A549 (cell line): ENCODE results near the gene COL5A1. TPM values are rescaled to one million over a fixed set of nuclear protein-coding genes. Genes with fewer than 3 reads are reported as not detected.

ENCODE experiments used
- ATAC-seq, 2 experiments: fragments of 200-7000 bp in 1 of 2; fragments of >200 bp in 1 of 2; cut with Nextera tagmentation in 1 of 2; cut with Tn5 transposase in 1 of 2; 3 replicates each; pipeline versions ENCODE4 v1.8.0 to v1.9.1; 2018 to 2020; ENCODE audit warnings: mild to moderate bottlenecking in 1 of 2, moderate library complexity in 1 of 2
- CTCF ChIA-PET: fragments of 300-600 bp; sonication (Branson Sonifier 250); formaldehyde crosslinking; extraction: SDS; loops from one replicate; lab custom pipeline; 2021; ENCODE audit warnings: antibody characterized with exemption, inconsistent platforms; lab: Yijun Ruan, JAX
- POLR2A ChIA-PET: fragments of 350-600 bp; formaldehyde crosslinking; extraction: SDS; loops from one replicate; lab custom pipeline; 2021; ENCODE audit warnings: antibody characterized with exemption, inconsistent platforms; lab: Yijun Ruan, JAX
- DNase-seq, 2 experiments: peaks; one replicate each; pipeline versions ENCODE4 v3.0.0 to v3.0.0-alpha.2; 2011 to 2016; ENCODE audit warnings: low read depth in 1 of 2, low spot score in 1 of 2
- FAIRE-seq: peaks from 2 replicates; lab custom pipeline; 2011; peaks lifted over from hg19 to GRCh38; lab: Jason Lieb, UNC
- H3K27ac ChIP-seq, 2 experiments: fragments of >200 bp; sonication (Bioruptor Twin); formaldehyde crosslinking; 3 replicates each; pipeline ENCODE4 v1.5.1; 2016 to 2017
- H3K4me1 ChIP-seq: fragments of >200 bp; sonication (Bioruptor Twin); formaldehyde crosslinking; 3 replicates; pipeline ENCODE4 v1.6.1; 2016
- H3K4me2 ChIP-seq: fragments of >200 bp; sonication (Bioruptor Twin); formaldehyde crosslinking; 3 replicates; pipeline ENCODE4 v1.6.1; 2016
- H3K4me3 ChIP-seq: fragments of >200 bp; sonication (Bioruptor Twin); formaldehyde crosslinking; 3 replicates; pipeline ENCODE4 v1.5.1; 2016
- H3K9me3 ChIP-seq: fragments of >200 bp; sonication (Bioruptor Twin); formaldehyde crosslinking; 3 replicates; pipeline ENCODE4 v1.6.1; 2016
- BHLHE40 ChIP-seq: IDR thresholded peaks from 2 replicates; pipeline ENCODE4 v1.6.1; 2012; ENCODE audit warnings: low read depth, low read length, inconsistent platforms
- CBX8 ChIP-seq: fragments of 200-600 bp; sonication (generic); IDR thresholded peaks from 2 replicates; pipeline ENCODE4 v1.6.1; 2016
- CEBPB ChIP-seq, 2 experiments: fragments of >200 bp in 1 of 2; sonication (Bioruptor Twin) in 1 of 2; formaldehyde crosslinking in 1 of 2; IDR thresholded peaks; 2 replicates each; pipeline ENCODE4 v1.6.1; 2012 to 2016
- CHD2 ChIP-seq: fragments of 150-350 bp; IDR thresholded peaks from 2 replicates; pipeline ENCODE4 v1.6.1; 2014; ENCODE audit warnings: low read length; ENCODE audit not compliant: partially characterized antibody
- CHD4 ChIP-seq: fragments of 200-600 bp; sonication (generic); IDR thresholded peaks from 2 replicates; pipeline ENCODE4 v1.6.1; 2016; ENCODE audit warnings: antibody characterized with exemption, mild to moderate bottlenecking, borderline replicate concordance
- EHF ChIP-seq: fragments of 250-450 bp; sonication (Bioruptor Pico); IDR thresholded peaks from 2 replicates; pipeline ENCODE4 v1.5.0; 2020; ENCODE audit warnings: mild to moderate bottlenecking
- ESRRA ChIP-seq: fragments of 150-350 bp; IDR thresholded peaks from 2 replicates; pipeline ENCODE4 v1.6.1; 2014; ENCODE audit warnings: mild to moderate bottlenecking, low read length, borderline replicate concordance
- FOSL2 ChIP-seq, 2 experiments: fragments of 450-650 bp in 1 of 2; fragments of >200 bp in 1 of 2; sonication (Bioruptor Twin) in 1 of 2; formaldehyde crosslinking; IDR thresholded peaks; 2 replicates each; pipeline versions ENCODE4 v1.5.0 to v1.6.1; 2016 to 2020; ENCODE audit warnings: mild to moderate bottlenecking in 1 of 2, moderate library complexity in 1 of 2
- GATA3 ChIP-seq: IDR thresholded peaks from 2 replicates; pipeline ENCODE4 v1.6.1; 2012; ENCODE audit warnings: borderline replicate concordance
- HEYL ChIP-seq: fragments of 250-450 bp; sonication (Bioruptor Pico); IDR thresholded peaks from 2 replicates; pipeline ENCODE4 v1.8.0; 2021; ENCODE audit warnings: mild to moderate bottlenecking, moderate library complexity
- HOXB13 ChIP-seq: fragments of 250-450 bp; sonication (Bioruptor Pico); IDR thresholded peaks from 2 replicates; pipeline ENCODE4 v1.5.0; 2020; ENCODE audit warnings: low read depth, mild to moderate bottlenecking, moderate library complexity
- JUNB ChIP-seq: fragments of >200 bp; sonication (Bioruptor Twin); formaldehyde crosslinking; IDR thresholded peaks from 2 replicates; pipeline ENCODE4 v1.6.1; 2016
- KDM5A ChIP-seq: fragments of 200-600 bp; sonication (generic); IDR thresholded peaks from 2 replicates; pipeline ENCODE4 v1.6.1; 2016; ENCODE audit warnings: antibody characterized with exemption, mild to moderate bottlenecking
- MAFK ChIP-seq: fragments of 450-650 bp; IDR thresholded peaks from 2 replicates; pipeline ENCODE4 v1.6.1; 2014; ENCODE audit not compliant: partially characterized antibody
- NPAS2 ChIP-seq: fragments of 250-450 bp; sonication (Bioruptor Pico); IDR thresholded peaks from 2 replicates; pipeline ENCODE4 v1.8.0; 2022; ENCODE audit warnings: mild to moderate bottlenecking, moderate library complexity, borderline replicate concordance
- NR3C1 ChIP-seq: fragments of >200 bp; sonication (Bioruptor Twin); formaldehyde crosslinking; IDR thresholded peaks from 3 replicates; pipeline ENCODE4 v1.6.1; 2017
- POLR2AphosphoS2 ChIP-seq: conservative IDR thresholded peaks from 2 replicates; pipeline ENCODE4 v1.6.1; 2012; ENCODE audit warnings: low read length, improper control_type of control experiment, inconsistent platforms
- RARB ChIP-seq: fragments of 250-450 bp; sonication (Bioruptor Pico); IDR thresholded peaks from 2 replicates; pipeline ENCODE4 v1.8.0; 2021; ENCODE audit warnings: mild to moderate bottlenecking, moderate library complexity
- RNF2 ChIP-seq: fragments of 200-600 bp; sonication (generic); IDR thresholded peaks from 2 replicates; pipeline ENCODE4 v1.6.1; 2016; ENCODE audit warnings: low read depth, mild to moderate bottlenecking, antibody characterized with exemption, moderate library complexity, borderline replicate concordance
- SMC3 ChIP-seq: fragments of >200 bp; sonication (Bioruptor Twin); formaldehyde crosslinking; IDR thresholded peaks from 3 replicates; pipeline ENCODE4 v1.6.1; 2018; ENCODE audit warnings: inconsistent platforms
- SREBF2 ChIP-seq: fragments of 450-650 bp; IDR thresholded peaks from 2 replicates; pipeline ENCODE4 v1.6.1; 2014; ENCODE audit warnings: mild to moderate bottlenecking, moderate library complexity
- TFCP2L1 ChIP-seq: fragments of 250-450 bp; sonication (Bioruptor Pico); IDR thresholded peaks from 2 replicates; pipeline ENCODE4 v1.5.0; 2021; ENCODE audit warnings: mild to moderate bottlenecking
- ZC3H11A ChIP-seq: fragments of 450-650 bp; IDR thresholded peaks from 2 replicates; pipeline ENCODE4 v1.6.1; 2014; ENCODE audit warnings: antibody characterized with exemption, mild to moderate bottlenecking
- WGBS: methylation state at CpG from one replicate; pipeline ENCODE4 v1.1.6; 2017; ENCODE audit errors: missing lambda C conversion rate; 5-methylcytosine and 5-hydroxymethylcytosine counted together
- polyA plus RNA-seq, 4 experiments: library from polyadenylated mRNA; depleted of rRNA in 3 of 4; stranded (reverse); fragments of >200 nt; fragmentation: RNase III in 1 of 4; extraction: RNeasy Plus Mini Kit Qiagen cat#74134 plus additional on column Dnase treatment in 1 of 4; gene quantifications; 2 replicates in 3 of 4; 3 replicates in 1 of 4; pipeline ENCODE4 v1.2.3, GENCODE V29; 2011 to 2017
- TF ChIP-seq, protein P1 (sequence below): IDR thresholded peaks from 2 replicates; pipeline ENCODE4 v1.6.1; 2012
- TF ChIP-seq, protein P2 (sequence below): fragments of >200 bp; sonication (Bioruptor Twin); formaldehyde crosslinking; IDR thresholded peaks from 3 replicates; pipeline ENCODE4 v1.6.1; 2016
- TF ChIP-seq, protein P3 (sequence below): fragments of 150-350 bp; IDR thresholded peaks from 2 replicates; pipeline ENCODE4 v1.6.1; 2014; ENCODE audit warnings: low read depth, mild to moderate bottlenecking, low read length
- TF ChIP-seq, protein P4 (sequence below): IDR thresholded peaks from 2 replicates; pipeline ENCODE4 v1.6.1; 2012

The COL5A1 gene
- polyA plus RNA-seq, 2 of the 4 experiments (the other 2 are of a cell fraction), result 16.1 to 67.5 TPM

DNA sequence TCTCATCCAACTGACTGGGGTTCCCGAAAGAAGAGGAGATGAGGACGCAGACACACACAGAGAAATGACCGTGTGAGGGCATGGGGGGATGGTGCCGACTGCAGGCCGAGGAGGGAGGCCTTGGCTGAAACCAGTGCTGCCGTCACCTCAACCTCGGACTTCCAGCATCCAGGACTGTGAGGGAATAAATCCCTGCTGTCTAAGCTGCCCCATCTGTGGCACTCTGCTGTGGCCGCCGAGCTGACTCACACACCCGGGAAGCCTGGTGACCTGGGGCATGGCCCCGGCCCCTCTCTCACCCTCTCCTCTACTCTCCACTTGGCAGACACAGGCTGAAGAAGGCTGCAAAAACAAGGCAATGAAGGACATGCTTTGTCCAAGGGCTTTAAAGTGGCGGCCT lies 4.4 kb upstream of the COL5A1 start:
- CTCF ChIA-PET, result interaction anchor here (0.6 to 5.2 kb wide), 5 partner anchors 8 to 466 kb away, joined by 3 to 52 read pairs (median 3); no protein-coding TSS in a partner anchor
- no peak for FAIRE-seq
- H3K4me3 ChIP-seq, result no peak overlapping the region
- no peak for TF ChIP-seq GATA3
- no peak for TF ChIP-seq SMC3
- TF ChIP-seq, protein P1, sequence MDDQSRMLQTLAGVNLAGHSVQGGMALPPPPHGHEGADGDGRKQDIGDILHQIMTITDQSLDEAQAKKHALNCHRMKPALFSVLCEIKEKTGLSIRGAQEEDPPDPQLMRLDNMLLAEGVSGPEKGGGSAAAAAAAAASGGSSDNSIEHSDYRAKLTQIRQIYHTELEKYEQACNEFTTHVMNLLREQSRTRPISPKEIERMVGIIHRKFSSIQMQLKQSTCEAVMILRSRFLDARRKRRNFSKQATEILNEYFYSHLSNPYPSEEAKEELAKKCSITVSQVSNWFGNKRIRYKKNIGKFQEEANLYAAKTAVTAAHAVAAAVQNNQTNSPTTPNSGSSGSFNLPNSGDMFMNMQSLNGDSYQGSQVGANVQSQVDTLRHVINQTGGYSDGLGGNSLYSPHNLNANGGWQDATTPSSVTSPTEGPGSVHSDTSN, result no peak
- TF ChIP-seq RARB (CRISPR knock-in tag), result no peak
- no peak for TF ChIP-seq SREBF2
- no peak for TF ChIP-seq CEBPB (IDR thresholded peaks at IDR 0.05)
- TF ChIP-seq HOXB13, result no peak
- TF ChIP-seq POLR2AphosphoS2, result no peak
- no peak for TF ChIP-seq CBX8
- no peak for TF ChIP-seq BHLHE40
- no peak for TF ChIP-seq EHF (CRISPR knock-in tag)
- no peak for TF ChIP-seq NR3C1
- TF ChIP-seq NPAS2 (CRISPR knock-in tag), result no peak
- TF ChIP-seq HEYL (CRISPR knock-in tag), result no peak
- no peak for TF ChIP-seq ESRRA
- TF ChIP-seq ZC3H11A, result no peak
- no peak for TF ChIP-seq TFCP2L1 (CRISPR knock-in tag)
- ATAC-seq, result no peak
- peak overlapping the region; percentile 44 to 74; a peak in 5 of 6 replicates for H3K27ac ChIP-seq
- no peak for DNase-seq
- H3K4me2 ChIP-seq, result peak overlapping the region; percentile 27; the same call in 1 of the 3 replicates
- WGBS, result 65% methylated on average over 12 of the region's 12 CpGs
- POLR2A ChIA-PET, result no interaction called here
- H3K9me3 ChIP-seq, result no peaks in the 10 kb centered on the region
- H3K4me1 ChIP-seq, result peaks cover 24% of the 10 kb centered on the region

- TF ChIP-seq, protein P2, sequence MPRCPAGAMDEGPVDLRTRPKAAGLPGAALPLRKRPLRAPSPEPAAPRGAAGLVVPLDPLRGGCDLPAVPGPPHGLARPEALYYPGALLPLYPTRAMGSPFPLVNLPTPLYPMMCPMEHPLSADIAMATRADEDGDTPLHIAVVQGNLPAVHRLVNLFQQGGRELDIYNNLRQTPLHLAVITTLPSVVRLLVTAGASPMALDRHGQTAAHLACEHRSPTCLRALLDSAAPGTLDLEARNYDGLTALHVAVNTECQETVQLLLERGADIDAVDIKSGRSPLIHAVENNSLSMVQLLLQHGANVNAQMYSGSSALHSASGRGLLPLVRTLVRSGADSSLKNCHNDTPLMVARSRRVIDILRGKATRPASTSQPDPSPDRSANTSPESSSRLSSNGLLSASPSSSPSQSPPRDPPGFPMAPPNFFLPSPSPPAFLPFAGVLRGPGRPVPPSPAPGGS, result no peak
- no peak for TF ChIP-seq RNF2
- no peak for TF ChIP-seq KDM5A
- no peak for TF ChIP-seq SMC3
- TF ChIP-seq NR3C1, result no peak
- no peak for TF ChIP-seq MAFK
- no peak for TF ChIP-seq SREBF2
- TF ChIP-seq, protein P3, sequence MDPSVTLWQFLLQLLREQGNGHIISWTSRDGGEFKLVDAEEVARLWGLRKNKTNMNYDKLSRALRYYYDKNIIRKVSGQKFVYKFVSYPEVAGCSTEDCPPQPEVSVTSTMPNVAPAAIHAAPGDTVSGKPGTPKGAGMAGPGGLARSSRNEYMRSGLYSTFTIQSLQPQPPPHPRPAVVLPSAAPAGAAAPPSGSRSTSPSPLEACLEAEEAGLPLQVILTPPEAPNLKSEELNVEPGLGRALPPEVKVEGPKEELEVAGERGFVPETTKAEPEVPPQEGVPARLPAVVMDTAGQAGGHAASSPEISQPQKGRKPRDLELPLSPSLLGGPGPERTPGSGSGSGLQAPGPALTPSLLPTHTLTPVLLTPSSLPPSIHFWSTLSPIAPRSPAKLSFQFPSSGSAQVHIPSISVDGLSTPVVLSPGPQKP, result no peak
- no peak for TF ChIP-seq JUNB
- TF ChIP-seq CHD2, result no peak
- TF ChIP-seq, protein P4, sequence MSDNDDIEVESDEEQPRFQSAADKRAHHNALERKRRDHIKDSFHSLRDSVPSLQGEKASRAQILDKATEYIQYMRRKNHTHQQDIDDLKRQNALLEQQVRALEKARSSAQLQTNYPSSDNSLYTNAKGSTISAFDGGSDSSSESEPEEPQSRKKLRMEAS, result no peak
- TF ChIP-seq CHD4, result no peak
- no peak for TF ChIP-seq FOSL2 (IDR thresholded peaks at IDR 0.05)
- no peak for TF ChIP-seq FOSL2 (CRISPR knock-in tag; IDR thresholded peaks at IDR 0.05)
- Histone ChIP-seq H3K4me2 (peak overlapping the region; percentile 27; the same call in 1 of the 3 replicates), H3K4me3 (no peak overlapping the region), H3K9me3 (no peaks in the 10 kb centered on the region), H3K27ac (peak overlapping the region; percentile 44 to 74; a peak in 5 of 6 replicates), H3K4me1 (peaks cover 28% of the 10 kb centered on the region)
- ChIA-PET POLR2A (no interaction called here), CTCF (interaction anchor here (0.9 to 5.2 kb wide), 4 partner anchors 8 to 467 kb away, joined by 3 to 52 read pairs (median 4); no protein-coding TSS in a partner anchor)
- 84% methylated on average over 20 of the region's 23 CpGs for WGBS
- no peak for ATAC-seq
- no peak for DNase-seq
- FAIRE-seq, result no peak
Observed at GRCh38 chr9:134637696-134638501, 3.7 kb upstream of the COL5A1 start.
